H1 (cell line): ENCODE measurements around the gene CPD. TPM values are rescaled to one million over a fixed set of nuclear protein-coding genes. Genes with fewer than 3 reads are reported as not detected.

Experiments
- CTCF ChIA-PET: fragments of 300-600 bp; sonication (Branson Sonifier 250); formaldehyde crosslinking; loops from one replicate; lab custom pipeline; 2021; ENCODE audit not compliant: partially characterized antibody; lab: Charles Lee
- POLR2A ChIA-PET: fragments of 300-600 bp; sonication (Branson Sonifier 250); formaldehyde crosslinking; loops from one replicate; lab custom pipeline; 2021; ENCODE audit warnings: inconsistent platforms; ENCODE audit not compliant: partially characterized antibody; lab: Charles Lee
- DNase-seq, 2 experiments: peaks; one replicate each; pipeline versions ENCODE4 v3.0.0 to v3.0.0-alpha.2; 2010 to 2022; ENCODE audit warnings: low spot score in 2 of 2, low read depth in 1 of 2, mixed read lengths in 1 of 2
- FAIRE-seq: peaks from 2 replicates; lab custom pipeline; 2011; peaks lifted over from hg19 to GRCh38; lab: Jason Lieb, UNC
- H2AFZ ChIP-seq: 2 replicates; pipeline ENCODE4 v1.8.1; 2012; ENCODE audit warnings: low read length, inconsistent platforms
- H2AK5ac ChIP-seq: 2 replicates; pipeline ENCODE4 v1.6.1; 2013; ENCODE audit warnings: low read depth, low read length
- H2BK120ac ChIP-seq: replicated peaks from 2 replicates; pipeline ENCODE3; 2013; ENCODE audit warnings: low read depth, low read length, inconsistent platforms
- H2BK12ac ChIP-seq: 2 replicates; pipeline ENCODE4 v1.6.1; 2013; ENCODE audit warnings: low read depth, low read length
- H2BK15ac ChIP-seq: 2 replicates; pipeline ENCODE4 v1.6.1; 2013; ENCODE audit warnings: low read length
- H2BK20ac ChIP-seq: 2 replicates; pipeline ENCODE4 v1.6.1; 2013; ENCODE audit warnings: low read length
- H2BK5ac ChIP-seq: 2 replicates; pipeline ENCODE4 v1.6.1; 2013; ENCODE audit warnings: low read depth, low read length
- H3K14ac ChIP-seq: 2 replicates; pipeline ENCODE4 v1.6.1; 2013; ENCODE audit warnings: inconsistent platforms; ENCODE audit not compliant: insufficient read length
- H3K18ac ChIP-seq: 2 replicates; pipeline ENCODE4 v1.6.1; 2013; ENCODE audit warnings: low read length; ENCODE audit errors: extremely low read depth
- H3K23ac ChIP-seq: 2 replicates; pipeline ENCODE4 v1.6.1; 2013; ENCODE audit warnings: inconsistent platforms; ENCODE audit not compliant: insufficient read length
- H3K23me2 ChIP-seq: 2 replicates; pipeline ENCODE4 v1.6.1; 2013; ENCODE audit warnings: low read depth, low read length
- H3K27ac ChIP-seq: 2 replicates; pipeline ENCODE4 v1.6.1; 2011; ENCODE audit warnings: low read depth, low read length, inconsistent platforms
- H3K27me3 ChIP-seq, 4 experiments: replicated peaks in 1 of 4; 1 replicate in 1 of 4; 2 replicates in 3 of 4; pipeline versions ENCODE4 v1.6.1 to v1.8.1; 2011 to 2013; ENCODE audit warnings: low read length in 3 of 4, mild to moderate bottlenecking in 3 of 4, inconsistent platforms in 2 of 4, mixed read lengths in 2 of 4, moderate library complexity in 1 of 4; ENCODE audit not compliant: control insufficient read depth in 3 of 4, insufficient read depth in 3 of 4; ENCODE audit errors: extremely low read depth in 1 of 4
- H3K36me3 ChIP-seq, 4 experiments: 2 replicates each; pipeline versions ENCODE4 v1.6.1 to v1.8.1; 2011 to 2013; ENCODE audit warnings: mild to moderate bottlenecking in 4 of 4, low read length in 3 of 4, moderate library complexity in 2 of 4, control low read depth in 1 of 4, inconsistent platforms in 1 of 4; ENCODE audit not compliant: insufficient read depth in 4 of 4, control insufficient read depth in 2 of 4
- H3K4ac ChIP-seq: replicated peaks from 2 replicates; pipeline ENCODE3; 2013; ENCODE audit warnings: low read length, low read depth, mixed read lengths, inconsistent platforms; ENCODE audit not compliant: insufficient read length
- H3K4me1 ChIP-seq, 4 experiments: replicated peaks in 1 of 4; 1 replicate in 1 of 4; 2 replicates in 3 of 4; pipeline versions ENCODE4 v1.6.1 to v1.8.1; 2011 to 2013; ENCODE audit warnings: low read length in 3 of 4, inconsistent platforms in 2 of 4, mixed read lengths in 1 of 4; ENCODE audit not compliant: insufficient read depth in 4 of 4, control insufficient read depth in 3 of 4
- H3K4me2 ChIP-seq, 2 experiments: 2 replicates each; pipeline versions ENCODE4 v1.6.1 to v1.8.1; 2011 to 2013; ENCODE audit warnings: low read depth in 2 of 2, low read length in 2 of 2, control low read depth in 1 of 2, inconsistent platforms in 1 of 2, mild to moderate bottlenecking in 1 of 2; ENCODE audit not compliant: insufficient read depth in 1 of 2
- H3K4me3 ChIP-seq, 4 experiments: fragments of 200-600, 300-600 bp in 1 of 4; sonication (generic), shearing (Covaris generic), sonication (Bioruptor Twin) in 1 of 4; 2 replicates each; pipeline versions ENCODE4 v1.5.1 to v1.8.1; 2011 to 2016; ENCODE audit warnings: low read length in 4 of 4, low read depth in 3 of 4, control low read depth in 2 of 4, inconsistent platforms in 2 of 4, mild to moderate bottlenecking in 2 of 4, mixed read lengths in 1 of 4, moderate library complexity in 1 of 4; ENCODE audit not compliant: insufficient read depth in 2 of 4; ENCODE audit errors: extremely low read depth in 1 of 4
- H3K56ac ChIP-seq: replicated peaks from 2 replicates; pipeline ENCODE3; 2013; ENCODE audit warnings: low read depth, mild to moderate bottlenecking, mixed read lengths, low read length, inconsistent platforms; ENCODE audit not compliant: insufficient read length
- H3K79me1 ChIP-seq: 2 replicates; pipeline ENCODE4 v1.6.1; 2013; ENCODE audit warnings: low read depth, low read length, control low read depth
- H3K79me2 ChIP-seq, 2 experiments: 2 replicates each; pipeline versions ENCODE4 v1.6.1 to v1.8.1; 2012 to 2013; ENCODE audit warnings: low read length in 2 of 2, mild to moderate bottlenecking in 2 of 2, inconsistent platforms in 1 of 2; ENCODE audit not compliant: insufficient read depth in 2 of 2, control insufficient read depth in 1 of 2
- H3K9ac ChIP-seq, 4 experiments: replicated peaks in 1 of 4; 1 replicate in 1 of 4; 2 replicates in 3 of 4; pipeline versions ENCODE4 v1.6.1 to v1.8.1; 2011 to 2013; ENCODE audit warnings: low read depth in 3 of 4, low read length in 3 of 4, control low read depth in 2 of 4, mild to moderate bottlenecking in 2 of 4, moderate library complexity in 2 of 4, inconsistent platforms in 1 of 4; ENCODE audit errors: extremely low read depth in 1 of 4
- H3K9me3 ChIP-seq, 2 experiments: 2 replicates each; pipeline versions ENCODE4 v1.6.1 to v1.8.1; 2012 to 2013; ENCODE audit warnings: mild to moderate bottlenecking in 2 of 2, moderate library complexity in 2 of 2, control low read depth in 1 of 2, inconsistent platforms in 1 of 2, low read depth in 1 of 2, low read length in 1 of 2, mixed read lengths in 1 of 2; ENCODE audit not compliant: insufficient read depth in 2 of 2
- H4K20me1 ChIP-seq, 2 experiments: replicated peaks in 1 of 2; 2 replicates each; pipeline versions ENCODE3 to v1.8.1; 2011 to 2013; ENCODE audit warnings: inconsistent platforms in 2 of 2, low read length in 2 of 2, mild to moderate bottlenecking in 1 of 2; ENCODE audit not compliant: insufficient read depth in 2 of 2, control insufficient read depth in 1 of 2
- H4K5ac ChIP-seq: 2 replicates; pipeline ENCODE4 v1.6.1; 2013; ENCODE audit warnings: low read length, low read depth, mixed read lengths, inconsistent platforms; ENCODE audit not compliant: insufficient read length
- H4K8ac ChIP-seq: 2 replicates; pipeline ENCODE4 v1.8.0; 2013; ENCODE audit warnings: mild to moderate bottlenecking, moderate library complexity, low read length, inconsistent platforms; ENCODE audit not compliant: insufficient read depth; ENCODE audit errors: extremely low read depth
- H4K91ac ChIP-seq: replicated peaks from 2 replicates; pipeline ENCODE3; 2013; ENCODE audit warnings: low read length, mixed read lengths, inconsistent platforms; ENCODE audit not compliant: insufficient read length
- BACH1 ChIP-seq: IDR thresholded peaks from 2 replicates; pipeline ENCODE4 v1.6.1; 2012; ENCODE audit warnings: low read length, improper control_type of control experiment
- BRCA1 ChIP-seq: IDR thresholded peaks from 2 replicates; pipeline ENCODE4 v1.6.1; 2012; ENCODE audit warnings: low read depth, low read length, improper control_type of control experiment
- CHD1 ChIP-seq: IDR thresholded peaks from 2 replicates; pipeline ENCODE4 v1.6.1; 2012; ENCODE audit warnings: low read depth, low read length, improper control_type of control experiment
- HDAC2 ChIP-seq, 2 experiments: fragments of 300-600 bp in 1 of 2; sonication (generic) in 1 of 2; IDR thresholded peaks; 2 replicates each; pipeline ENCODE4 v1.6.1; 2011 to 2012; ENCODE audit warnings: low read depth in 2 of 2, low read length in 2 of 2, mild to moderate bottlenecking in 2 of 2, moderate library complexity in 2 of 2, borderline replicate concordance in 1 of 2, inconsistent platforms in 1 of 2
- KDM1A ChIP-seq: fragments of 200-600, 300-600 bp; sonication (generic); IDR thresholded peaks from 2 replicates; pipeline ENCODE4 v1.7.1; 2016; ENCODE audit warnings: mild to moderate bottlenecking, low read length, borderline replicate concordance
- POLR2AphosphoS5 ChIP-seq: IDR thresholded peaks from 2 replicates; pipeline ENCODE4 v1.6.1; 2011; ENCODE audit warnings: low read depth, low read length
- RAD21 ChIP-seq, 2 experiments: IDR thresholded peaks in 1 of 2; conservative IDR thresholded peaks in 1 of 2; 2 replicates each; pipeline ENCODE4 v1.6.1; 2011; ENCODE audit warnings: low read depth in 2 of 2, low read length in 2 of 2, improper control_type of control experiment in 1 of 2, inconsistent platforms in 1 of 2, mild to moderate bottlenecking in 1 of 2, moderate library complexity in 1 of 2
- SIN3A ChIP-seq, 2 experiments: IDR thresholded peaks in 1 of 2; conservative IDR thresholded peaks in 1 of 2; 2 replicates each; pipeline ENCODE4 v1.6.1; 2011 to 2012; ENCODE audit warnings: low read length in 2 of 2, improper control_type of control experiment in 1 of 2, low read depth in 1 of 2, mild to moderate bottlenecking in 1 of 2
- SP1 ChIP-seq: IDR thresholded peaks from 2 replicates; pipeline ENCODE4 v1.6.1; 2011; ENCODE audit warnings: low read depth, low read length
- WGBS, 2 experiments: shearing (Covaris generic) in 1 of 2; methylation state at CpG; one replicate each; pipeline versions ENCODE4 v1.1.6 to v1.1.7; 2013 to 2015; ENCODE audit warnings: low lambda C conversion rate in 2 of 2, mixed read lengths in 2 of 2, inconsistent platforms in 1 of 2, low coverage in 1 of 2, missing lambda C conversion rate in 1 of 2; ENCODE audit not compliant: insufficient replicate concordance in 2 of 2, insufficient coverage in 1 of 2, insufficient read length in 1 of 2; ENCODE audit errors: extremely low coverage in 1 of 2, missing lambda C conversion rate in 1 of 2; 5-methylcytosine and 5-hydroxymethylcytosine counted together
- polyA plus RNA-seq, 7 experiments: library from polyadenylated mRNA; depleted of rRNA in 3 of 7; stranded (reverse) in 5 of 7; unstranded in 2 of 7; fragments of >200 nt in 5 of 7; fragments of 200-250 nt in 2 of 7; gene quantifications; 1 replicate in 5 of 7; 2 replicates in 1 of 7; 4 replicates in 1 of 7; pipeline versions ENCODE4 v1.2.1 to v1.2.3, GENCODE V29; 2011 to 2013; ENCODE audit warnings: missing spikeins in 2 of 7, mixed read lengths in 2 of 7
- total RNA-seq: library from RNA; stranded (reverse); fragmentation: NEBNext Ultra II Directional; extraction: Animal tissue kit (Norgen Biotek cat#: 25700); gene quantifications from 2 replicates; pipeline ENCODE4 v1.2.1, GENCODE V29; 2021

Gene CPD
- total and polyA plus RNA-seq, 2 of the 8 experiments (the other 6 are each of a cell fraction or from before 2014, with no cell fraction given): 8.6 to 46.2 TPM

- H3K4me1 ChIP-seq: no peaks in the 10 kb centered on the region
- CTCF ChIA-PET: interaction anchor here (0.9 to 1.2 kb wide), 2 partner anchors 9 to 128 kb away, joined by 3 to 4 read pairs; no protein-coding TSS in a partner anchor
- no peak overlapping the region for H3K27ac ChIP-seq
- H4K20me1 ChIP-seq: no peaks in the 10 kb centered on the region
- H4K5ac ChIP-seq: no peak overlapping the region
- H3K56ac ChIP-seq: no peak overlapping the region
- H2BK15ac ChIP-seq: no peak overlapping the region
- no peak overlapping the region for H2BK20ac ChIP-seq
- no peak overlapping the region for H2BK12ac ChIP-seq
- H4K8ac ChIP-seq: no peak overlapping the region
- DNase-seq (no peak), FAIRE-seq (no peak)
- no peaks in the 10 kb centered on the region for H3K79me2 ChIP-seq
- H3K23me2 ChIP-seq: no peaks in the 10 kb centered on the region
- peaks cover 0 to 7% (median 0%) of the 10 kb centered on the region in 4 experiments; a peak in 2 of 8 replicates for H3K36me3 ChIP-seq
- no peak overlapping the region for H2BK5ac ChIP-seq
- no peak overlapping the region for H3K18ac ChIP-seq
- no peak overlapping the region for H3K4ac ChIP-seq
- no peak overlapping the region for H2BK120ac ChIP-seq
- POLR2A ChIA-PET: interaction anchor here (1.8 kb wide), 1 partner anchor 9 kb away, joined by 7 read pairs; the partner anchor contains the start of gene GOSR1
- H4K91ac ChIP-seq: no peak overlapping the region
- peaks cover 0 to 1% (median 0%) of the 10 kb centered on the region in 4 experiments; a peak in 1 of 7 replicates for H3K27me3 ChIP-seq
- no peaks in the 10 kb centered on the region; the same call in 1 of the 2 replicates for H3K79me1 ChIP-seq
- 92% methylated on average over 2 of the region's 2 CpGs; no CpG with 5 or more reads in 1 of the 2 experiments for WGBS, 2 experiments
- no peak overlapping the region for H3K23ac ChIP-seq
- no peak overlapping the region for H3K4me2 ChIP-seq
- H3K14ac ChIP-seq: no peak overlapping the region
- H3K4me3 ChIP-seq: no peak overlapping the region
- no peaks in the 10 kb centered on the region for H3K9me3 ChIP-seq
- H3K9ac ChIP-seq: no peak overlapping the region
- TF ChIP-seq SIN3A (conservative IDR thresholded peaks at IDR 0.05 in 1 of 2, IDR thresholded peaks at IDR 0.05 in 1 of 2; ENCODE audit: low read depth in 1 of 2, low read length in 2 of 2) (no peak), SP1 (no peak), HDAC2 (IDR thresholded peaks at IDR 0.05; ENCODE audit: borderline replicate concordance in 1 of 2, low read depth in 2 of 2, low read length in 2 of 2) (no peak), BRCA1 (no peak), RAD21 (IDR thresholded peaks at IDR 0.05 in 1 of 2, conservative IDR thresholded peaks at IDR 0.05 in 1 of 2; ENCODE audit: low read depth in 2 of 2, low read length in 2 of 2) (no peak), KDM1A (no peak), BACH1 (no peak), POLR2AphosphoS5 (no peak), CHD1 (no peak)
- H2AFZ ChIP-seq: no peak overlapping the region
- no peak overlapping the region for H2AK5ac ChIP-seq
Measured at GRCh38 chr17:30468465-30468864, 89.7 kb downstream of the CPD start.
